ENCODE results near the gene APOC3. TPM values are rescaled to one million over a fixed set of nuclear protein-coding genes. Genes with fewer than 3 reads are reported as not detected.

The APOC3 gene
- total RNA-seq, 1 experiment from 2014 or later: 2.5 TPM

DNA sequence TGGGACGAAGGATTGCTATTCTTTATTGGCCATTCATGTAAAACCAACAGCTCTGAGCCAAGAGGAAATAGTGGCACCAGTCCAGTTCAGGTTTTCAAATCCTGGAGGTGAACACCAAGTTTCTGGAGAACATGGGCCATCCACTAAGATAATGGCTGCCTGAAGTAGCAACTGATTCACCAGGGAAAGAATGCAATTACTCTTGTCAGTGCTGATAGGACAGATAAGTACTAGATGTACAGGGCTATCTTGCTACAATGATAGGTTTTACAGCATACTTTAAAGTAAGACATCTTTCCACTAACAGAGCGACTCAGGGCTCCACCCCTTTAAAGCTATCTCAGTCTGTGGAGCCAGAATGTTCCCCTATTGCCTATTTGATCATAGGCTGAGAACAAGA, 44.5 kb downstream of the APOC3 start (continued):
- TF ChIP-seq ZNF281 (CRISPR knock-in tag; IDR thresholded peaks at IDR 0.05): no peak
- no peak for TF ChIP-seq TEAD1 (CRISPR knock-in tag; IDR thresholded peaks at IDR 0.05)
- no peak for TF ChIP-seq TCF7 (CRISPR knock-in tag; IDR thresholded peaks at IDR 0.05; ENCODE audit: low read depth)
- TF ChIP-seq ATF2 (CRISPR knock-in tag; IDR thresholded peaks at IDR 0.05; ENCODE audit: borderline replicate concordance, low read depth): no peak
- no peak for TF ChIP-seq TEAD4 (CRISPR knock-in tag; IDR thresholded peaks at IDR 0.05)
- TF ChIP-seq, protein P1, sequence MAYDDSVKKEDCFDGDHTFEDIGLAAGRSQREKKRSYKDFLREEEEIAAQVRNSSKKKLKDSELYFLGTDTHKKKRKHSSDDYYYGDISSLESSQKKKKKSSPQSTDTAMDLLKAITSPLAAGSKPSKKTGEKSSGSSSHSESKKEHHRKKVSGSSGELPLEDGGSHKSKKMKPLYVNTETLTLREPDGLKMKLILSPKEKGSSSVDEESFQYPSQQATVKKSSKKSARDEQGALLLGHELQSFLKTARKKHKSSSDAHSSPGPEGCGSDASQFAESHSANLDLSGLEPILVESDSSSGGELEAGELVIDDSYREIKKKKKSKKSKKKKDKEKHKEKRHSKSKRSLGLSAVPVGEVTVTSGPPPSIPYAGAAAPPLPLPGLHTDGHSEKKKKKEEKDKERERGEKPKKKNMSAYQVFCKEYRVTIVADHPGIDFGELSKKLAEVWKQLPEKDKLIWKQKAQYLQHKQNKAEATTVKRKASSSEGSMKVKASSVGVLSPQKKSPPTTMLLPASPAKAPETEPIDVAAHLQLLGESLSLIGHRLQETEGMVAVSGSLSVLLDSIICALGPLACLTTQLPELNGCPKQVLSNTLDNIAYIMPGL (CRISPR knock-in tag; IDR thresholded peaks at IDR 0.05): no peak
- TF ChIP-seq, protein P2, sequence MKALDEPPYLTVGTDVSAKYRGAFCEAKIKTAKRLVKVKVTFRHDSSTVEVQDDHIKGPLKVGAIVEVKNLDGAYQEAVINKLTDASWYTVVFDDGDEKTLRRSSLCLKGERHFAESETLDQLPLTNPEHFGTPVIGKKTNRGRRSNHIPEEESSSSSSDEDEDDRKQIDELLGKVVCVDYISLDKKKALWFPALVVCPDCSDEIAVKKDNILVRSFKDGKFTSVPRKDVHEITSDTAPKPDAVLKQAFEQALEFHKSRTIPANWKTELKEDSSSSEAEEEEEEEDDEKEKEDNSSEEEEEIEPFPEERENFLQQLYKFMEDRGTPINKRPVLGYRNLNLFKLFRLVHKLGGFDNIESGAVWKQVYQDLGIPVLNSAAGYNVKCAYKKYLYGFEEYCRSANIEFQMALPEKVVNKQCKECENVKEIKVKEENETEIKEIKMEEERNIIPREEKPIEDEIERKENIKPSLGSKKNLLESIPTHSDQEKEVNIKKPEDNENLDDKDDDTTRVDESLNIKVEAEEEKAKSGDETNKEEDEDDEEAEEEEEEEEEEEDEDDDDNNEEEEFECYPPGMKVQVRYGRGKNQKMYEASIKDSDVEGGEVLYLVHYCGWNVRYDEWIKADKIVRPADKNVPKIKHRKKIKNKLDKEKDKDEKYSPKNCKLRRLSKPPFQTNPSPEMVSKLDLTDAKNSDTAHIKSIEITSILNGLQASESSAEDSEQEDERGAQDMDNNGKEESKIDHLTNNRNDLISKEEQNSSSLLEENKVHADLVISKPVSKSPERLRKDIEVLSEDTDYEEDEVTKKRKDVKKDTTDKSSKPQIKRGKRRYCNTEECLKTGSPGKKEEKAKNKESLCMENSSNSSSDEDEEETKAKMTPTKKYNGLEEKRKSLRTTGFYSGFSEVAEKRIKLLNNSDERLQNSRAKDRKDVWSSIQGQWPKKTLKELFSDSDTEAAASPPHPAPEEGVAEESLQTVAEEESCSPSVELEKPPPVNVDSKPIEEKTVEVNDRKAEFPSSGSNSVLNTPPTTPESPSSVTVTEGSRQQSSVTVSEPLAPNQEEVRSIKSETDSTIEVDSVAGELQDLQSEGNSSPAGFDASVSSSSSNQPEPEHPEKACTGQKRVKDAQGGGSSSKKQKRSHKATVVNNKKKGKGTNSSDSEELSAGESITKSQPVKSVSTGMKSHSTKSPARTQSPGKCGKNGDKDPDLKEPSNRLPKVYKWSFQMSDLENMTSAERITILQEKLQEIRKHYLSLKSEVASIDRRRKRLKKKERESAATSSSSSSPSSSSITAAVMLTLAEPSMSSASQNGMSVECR (CRISPR knock-in tag; IDR thresholded peaks at IDR 0.05; ENCODE audit: borderline replicate concordance): no peak
- TF ChIP-seq NFE2L1 (CRISPR knock-in tag; IDR thresholded peaks at IDR 0.05): no peak

DNA sequence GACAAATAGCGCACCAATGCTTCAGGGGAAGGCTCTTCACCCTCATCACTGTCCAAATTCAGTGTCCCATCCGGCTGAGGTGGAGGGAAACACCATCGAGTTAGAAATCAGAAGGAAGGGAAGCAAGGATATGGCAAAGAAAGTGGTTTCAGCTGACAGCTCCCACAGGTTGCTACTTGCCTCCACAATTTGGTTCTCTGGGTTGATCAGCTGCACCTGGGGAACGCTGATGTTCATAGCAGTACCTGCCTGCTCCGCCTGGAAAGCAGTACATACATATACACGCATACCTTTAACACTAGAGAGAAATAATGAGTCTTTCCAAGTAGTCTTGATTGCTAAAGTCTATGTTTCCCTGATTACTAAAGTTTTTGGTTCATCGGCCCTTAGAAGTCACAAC, 45.5 kb downstream of the APOC3 start:
- DNase-seq (ENCODE audit: low spot score) (no peak), ATAC-seq (no peak)
- CTCF ChIA-PET: no interaction called here
- Mint-ChIP-seq H3K4me1 (peaks cover 3% of the 10 kb centered on the region; the same call in 1 of the 2 replicates), H3K36me3 (peaks cover 29% of the 10 kb centered on the region), H3K4me3 (no peak overlapping the region), H3K27ac (peak overlapping the region; percentile 19; the same call in 1 of the 2 replicates), H3K9me3 (no peaks in the 10 kb centered on the region), H3K27me3 (ENCODE audit: low read depth) (no peaks in the 10 kb centered on the region)
- POLR2A ChIA-PET: no interaction called here
- no peak for TF ChIP-seq FOXP4 (CRISPR knock-in tag; IDR thresholded peaks at IDR 0.05)
- TF ChIP-seq FOXJ3 (CRISPR knock-in tag; IDR thresholded peaks at IDR 0.05; ENCODE audit: borderline replicate concordance): no peak
- TF ChIP-seq, protein P3, sequence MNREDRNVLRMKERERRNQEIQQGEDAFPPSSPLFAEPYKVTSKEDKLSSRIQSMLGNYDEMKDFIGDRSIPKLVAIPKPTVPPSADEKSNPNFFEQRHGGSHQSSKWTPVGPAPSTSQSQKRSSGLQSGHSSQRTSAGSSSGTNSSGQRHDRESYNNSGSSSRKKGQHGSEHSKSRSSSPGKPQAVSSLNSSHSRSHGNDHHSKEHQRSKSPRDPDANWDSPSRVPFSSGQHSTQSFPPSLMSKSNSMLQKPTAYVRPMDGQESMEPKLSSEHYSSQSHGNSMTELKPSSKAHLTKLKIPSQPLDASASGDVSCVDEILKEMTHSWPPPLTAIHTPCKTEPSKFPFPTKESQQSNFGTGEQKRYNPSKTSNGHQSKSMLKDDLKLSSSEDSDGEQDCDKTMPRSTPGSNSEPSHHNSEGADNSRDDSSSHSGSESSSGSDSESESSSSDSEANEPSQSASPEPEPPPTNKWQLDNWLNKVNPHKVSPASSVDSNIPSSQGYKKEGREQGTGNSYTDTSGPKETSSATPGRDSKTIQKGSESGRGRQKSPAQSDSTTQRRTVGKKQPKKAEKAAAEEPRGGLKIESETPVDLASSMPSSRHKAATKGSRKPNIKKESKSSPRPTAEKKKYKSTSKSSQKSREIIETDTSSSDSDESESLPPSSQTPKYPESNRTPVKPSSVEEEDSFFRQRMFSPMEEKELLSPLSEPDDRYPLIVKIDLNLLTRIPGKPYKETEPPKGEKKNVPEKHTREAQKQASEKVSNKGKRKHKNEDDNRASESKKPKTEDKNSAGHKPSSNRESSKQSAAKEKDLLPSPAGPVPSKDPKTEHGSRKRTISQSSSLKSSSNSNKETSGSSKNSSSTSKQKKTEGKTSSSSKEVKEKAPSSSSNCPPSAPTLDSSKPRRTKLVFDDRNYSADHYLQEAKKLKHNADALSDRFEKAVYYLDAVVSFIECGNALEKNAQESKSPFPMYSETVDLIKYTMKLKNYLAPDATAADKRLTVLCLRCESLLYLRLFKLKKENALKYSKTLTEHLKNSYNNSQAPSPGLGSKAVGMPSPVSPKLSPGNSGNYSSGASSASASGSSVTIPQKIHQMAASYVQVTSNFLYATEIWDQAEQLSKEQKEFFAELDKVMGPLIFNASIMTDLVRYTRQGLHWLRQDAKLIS (CRISPR knock-in tag; IDR thresholded peaks at IDR 0.05; ENCODE audit: borderline replicate concordance): no peak
- TF ChIP-seq MAX (CRISPR knock-in tag; IDR thresholded peaks at IDR 0.05): no peak
- no peak for TF ChIP-seq ZNF232 (CRISPR knock-in tag; IDR thresholded peaks at IDR 0.05)
- TF ChIP-seq, protein P4, sequence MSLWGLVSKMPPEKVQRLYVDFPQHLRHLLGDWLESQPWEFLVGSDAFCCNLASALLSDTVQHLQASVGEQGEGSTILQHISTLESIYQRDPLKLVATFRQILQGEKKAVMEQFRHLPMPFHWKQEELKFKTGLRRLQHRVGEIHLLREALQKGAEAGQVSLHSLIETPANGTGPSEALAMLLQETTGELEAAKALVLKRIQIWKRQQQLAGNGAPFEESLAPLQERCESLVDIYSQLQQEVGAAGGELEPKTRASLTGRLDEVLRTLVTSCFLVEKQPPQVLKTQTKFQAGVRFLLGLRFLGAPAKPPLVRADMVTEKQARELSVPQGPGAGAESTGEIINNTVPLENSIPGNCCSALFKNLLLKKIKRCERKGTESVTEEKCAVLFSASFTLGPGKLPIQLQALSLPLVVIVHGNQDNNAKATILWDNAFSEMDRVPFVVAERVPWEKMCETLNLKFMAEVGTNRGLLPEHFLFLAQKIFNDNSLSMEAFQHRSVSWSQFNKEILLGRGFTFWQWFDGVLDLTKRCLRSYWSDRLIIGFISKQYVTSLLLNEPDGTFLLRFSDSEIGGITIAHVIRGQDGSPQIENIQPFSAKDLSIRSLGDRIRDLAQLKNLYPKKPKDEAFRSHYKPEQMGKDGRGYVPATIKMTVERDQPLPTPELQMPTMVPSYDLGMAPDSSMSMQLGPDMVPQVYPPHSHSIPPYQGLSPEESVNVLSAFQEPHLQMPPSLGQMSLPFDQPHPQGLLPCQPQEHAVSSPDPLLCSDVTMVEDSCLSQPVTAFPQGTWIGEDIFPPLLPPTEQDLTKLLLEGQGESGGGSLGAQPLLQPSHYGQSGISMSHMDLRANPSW (CRISPR knock-in tag; conservative IDR thresholded peaks at IDR 0.05; ENCODE audit: low read depth): no peak

Measured in WTC11 (cell line).